Measurements from ENCODE around the gene TCAP. TPM values are rescaled to one million over a fixed set of nuclear protein-coding genes. Genes with fewer than 3 reads are reported as not detected.

The TCAP gene
- polyA plus RNA-seq, 1 of the 3 experiments (the other 2 are of a cell fraction), result 0.43 TPM

- no peak for DNase-seq
- Histone ChIP-seq H3K9me3 (no peaks in the 10 kb centered on the region), H3K79me2 (ENCODE audit: insufficient read depth) (no peaks in the 10 kb centered on the region), H3K9me2 (no peaks in the 10 kb centered on the region), H3K27me3 (ENCODE audit: insufficient read depth) (no peaks in the 10 kb centered on the region), H3K4me3 (ENCODE audit: low read depth in 2 of 2, low read length in 1 of 2) (no peak overlapping the region), H4K20me1 (ENCODE audit: insufficient read depth) (no peaks in the 10 kb centered on the region), H3K9ac (no peak overlapping the region), H3K27ac (ENCODE audit: low read depth in 2 of 2, low read length in 1 of 2) (no peak overlapping the region), H2AFZ (ENCODE audit: low read depth) (no peak overlapping the region), H3F3A (replicated peaks; ENCODE audit: insufficient read depth) (no peaks in the 10 kb centered on the region), H3K4me1 (ENCODE audit: control insufficient read depth in 1 of 2, insufficient read depth in 2 of 2, low read depth in 1 of 2, low read length in 1 of 2) (no peaks in the 10 kb centered on the region), H3K36me3 (replicated peaks in 1 of 2; ENCODE audit: control insufficient read depth in 1 of 2, insufficient read depth in 2 of 2, low read length in 1 of 2) (no peaks in the 10 kb centered on the region), H3K4me2 (no peak overlapping the region)
- ChIA-PET CTCF (interaction anchor here (1.6 kb wide), 1 partner anchor 27 kb away, joined by 6 read pairs; the partner anchor contains the start of gene MIEN1), POLR2A (no interaction called here)
- TF ChIP-seq TCF12 (IDR thresholded peaks at IDR 0.05), result no peak
- TF ChIP-seq FOXM1 (IDR thresholded peaks at IDR 0.05; ENCODE audit: low read depth), result no peak
- TF ChIP-seq, protein P1, sequence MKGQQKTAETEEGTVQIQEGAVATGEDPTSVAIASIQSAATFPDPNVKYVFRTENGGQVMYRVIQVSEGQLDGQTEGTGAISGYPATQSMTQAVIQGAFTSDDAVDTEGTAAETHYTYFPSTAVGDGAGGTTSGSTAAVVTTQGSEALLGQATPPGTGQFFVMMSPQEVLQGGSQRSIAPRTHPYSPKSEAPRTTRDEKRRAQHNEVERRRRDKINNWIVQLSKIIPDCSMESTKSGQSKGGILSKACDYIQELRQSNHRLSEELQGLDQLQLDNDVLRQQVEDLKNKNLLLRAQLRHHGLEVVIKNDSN (IDR thresholded peaks at IDR 0.05; ENCODE audit: borderline replicate concordance, low read depth), result no peak
- TF ChIP-seq RCOR1 (IDR thresholded peaks at IDR 0.05; ENCODE audit: low read length), result no peak
- TF ChIP-seq EZH2phosphoT487 (IDR thresholded peaks at IDR 0.05; ENCODE audit: borderline replicate concordance, low read depth), result no peak
- TF ChIP-seq NFIC (IDR thresholded peaks at IDR 0.05; ENCODE audit: borderline replicate concordance), result no peak
- TF ChIP-seq CTCF (IDR thresholded peaks at IDR 0.05), result no peak
- no peak for TF ChIP-seq USF2 (IDR thresholded peaks at IDR 0.05; ENCODE audit: borderline replicate concordance, low read depth, low read length)
- no peak for TF ChIP-seq MXI1 (IDR thresholded peaks at IDR 0.05; ENCODE audit: low read depth, low read length)
- TF ChIP-seq MEF2A (IDR thresholded peaks at IDR 0.05; ENCODE audit: borderline replicate concordance, low read depth), result no peak
- TF ChIP-seq REST (IDR thresholded peaks at IDR 0.05; ENCODE audit: low read depth, low read length), result no peak
- no peak for TF ChIP-seq NRF1 (IDR thresholded peaks at IDR 0.05; ENCODE audit: low read depth, low read length)
- no peak for TF ChIP-seq TEAD4 (IDR thresholded peaks at IDR 0.05; ENCODE audit: borderline replicate concordance, insufficient read depth)
- no peak for TF ChIP-seq YY1 (IDR thresholded peaks at IDR 0.05; ENCODE audit: low read depth)
- TF ChIP-seq IRF3 (IDR thresholded peaks at IDR 0.05; ENCODE audit: low read depth, low read length), result no peak
- no peak for TF ChIP-seq PBX3 (IDR thresholded peaks at IDR 0.05)
- 67% methylated on average over 12 of the region's 12 CpGs for WGBS (ENCODE audit: low lambda C conversion rate)
These were observed 38.0 kb downstream of the TCAP start for GRCh38 chr17:39702901-39703893.

All from SK-N-SH (cell line).